Sciatic nerve (tissue), 2 donors: ENCODE data around the gene KCNQ1. TPM values are rescaled to one million over a fixed set of nuclear protein-coding genes. Genes with fewer than 3 reads are reported as not detected.

Experiments used
- ATAC-seq: fragments of 200-7000 bp; cut with Tn5 transposase; one replicate; pipeline ENCODE4 v1.9.1; 2020; ENCODE audit warnings: mild to moderate bottlenecking, moderate library complexity
- DNase-seq: peaks from one replicate; pipeline ENCODE4 v3.0.0-alpha.2; 2020; ENCODE audit warnings: low spot score
- intact Hi-C: fragments of 100-400 bp; cut with DNase I; formaldehyde crosslinking; loops from one replicate; pipeline ENCODE4 v1.14.2; 2022
- total RNA-seq: library from RNA; stranded (reverse); fragmentation: NEBNext Ultra II Directional; extraction: Animal tissue kit (Norgen Biotek cat#: 25700); gene quantifications from one replicate; pipeline ENCODE4 v1.2.1, GENCODE V29; 2021
- donor health status: DM: no; HTN: no; CAD: no.
- donor health status: DM: no; HTN: no; CAD: no.

The KCNQ1 gene
- total RNA-seq, 1 donor from 2014 or later, result 6.2 TPM

GRCh38 chr11:2686360-2687222, 241.8 kb downstream of the KCNQ1 start:
- peak; percentile 50 for DNase-seq
- intact Hi-C loops, result no loop called here
- no peak for ATAC-seq

DNA sequence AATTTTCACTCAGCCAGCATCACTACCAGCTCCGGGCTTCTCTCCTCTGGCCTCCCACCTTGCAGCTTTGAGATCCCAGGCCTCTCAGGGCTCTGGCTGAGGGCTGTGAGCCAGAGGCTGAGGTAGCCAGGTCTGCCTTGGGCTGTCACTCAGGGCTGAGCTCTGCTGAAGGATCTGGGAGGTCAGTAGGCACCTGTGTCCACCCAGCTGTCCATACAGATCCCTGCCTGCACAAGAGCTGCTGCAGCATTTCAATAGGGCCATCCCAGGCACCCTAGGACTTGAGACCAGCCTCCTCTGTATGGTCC, 242.4 kb downstream of the KCNQ1 start:
- DNase-seq (peak; percentile 42), ATAC-seq (no peak)

DNA sequence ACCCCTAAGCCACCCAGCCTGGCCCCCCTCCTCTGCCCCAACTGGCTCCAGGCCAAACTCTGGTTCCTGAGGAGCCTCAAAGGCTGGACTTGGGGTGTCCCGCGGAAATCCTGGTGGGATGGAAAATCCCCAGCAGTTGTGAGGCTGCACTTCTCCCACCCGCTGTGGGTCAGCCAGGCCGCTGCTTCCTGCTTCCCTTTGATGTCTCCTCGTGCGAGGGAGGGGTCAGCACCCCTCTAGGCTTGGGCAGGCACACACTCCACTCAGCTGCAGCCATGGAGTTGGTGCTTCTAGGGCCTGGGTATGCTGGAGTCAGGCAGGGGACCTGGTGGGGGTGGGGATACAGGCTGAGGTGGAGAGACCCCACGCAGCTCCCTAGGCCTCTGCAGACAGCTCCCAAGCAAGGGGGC, 243.0 kb downstream of the KCNQ1 start:
- ATAC-seq (no peak), DNase-seq (peak; percentile 56)
- intact Hi-C loops, result no loop called here

More for the DNA sequence above, 242.4 kb downstream of the KCNQ1 start:
- intact Hi-C loops, result no loop called here

- DNase-seq (peak; percentile 51), ATAC-seq (no peak)
- intact Hi-C loops, result no loop called here
Observed at GRCh38 chr11:2688381-2689231, 243.8 kb downstream of the KCNQ1 start.

DNA sequence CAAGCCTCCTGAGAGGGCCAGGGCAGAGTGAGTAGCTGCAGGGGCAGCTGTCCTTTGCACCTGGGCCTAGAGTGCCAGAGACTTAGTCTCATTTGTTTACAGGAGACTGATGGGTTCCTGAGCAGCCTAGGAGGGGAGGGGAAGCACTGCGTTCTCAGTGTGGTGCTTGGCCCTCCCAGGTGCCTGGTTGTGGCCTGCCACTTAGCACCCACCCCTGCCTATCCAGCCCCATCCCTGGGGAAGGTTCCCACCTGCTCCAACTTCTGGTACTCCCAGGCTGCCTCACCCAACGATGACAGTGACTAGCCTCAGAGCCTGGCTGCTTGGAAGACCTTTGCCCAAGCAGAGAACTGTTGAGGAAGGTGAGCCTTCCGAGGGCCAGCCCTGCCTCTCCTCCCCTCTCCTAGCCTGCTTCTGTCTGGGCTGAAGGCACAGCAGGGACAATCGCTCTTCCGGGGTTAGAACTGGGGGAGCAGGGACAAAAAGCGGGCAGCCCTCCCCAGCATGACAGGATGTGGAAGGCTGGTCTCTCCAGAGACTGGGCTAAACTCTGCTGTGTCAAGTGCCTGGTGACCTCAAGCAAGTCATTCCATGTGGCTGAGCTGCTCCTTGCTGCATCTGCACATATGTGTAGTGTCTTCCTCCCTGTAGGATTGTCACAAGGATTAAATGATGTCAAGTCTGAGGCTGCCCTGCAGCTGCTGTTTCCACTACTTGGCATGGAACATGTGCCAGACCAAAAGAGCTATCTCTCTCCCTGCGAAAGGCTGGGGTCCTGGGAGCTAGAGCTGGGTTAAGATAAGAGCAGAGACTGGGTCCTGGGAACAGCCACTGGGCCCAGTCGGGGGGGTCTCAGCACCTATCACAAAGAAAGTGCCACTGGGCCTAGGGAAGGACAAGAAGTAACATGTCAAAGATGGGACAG, 245.1 kb downstream of the KCNQ1 start:
- peak; percentile 48 for ATAC-seq
- intact Hi-C loops, result loop anchor here (5.0 kb wide), 1 partner anchor 192 kb away; no protein-coding TSS in a partner anchor
- no peak for DNase-seq

- no peak for ATAC-seq
- no peak for DNase-seq
- intact Hi-C loops, result loop anchor here (5.0 kb wide), 1 partner anchor 192 kb away; no protein-coding TSS in a partner anchor
Observed at GRCh38 chr11:2690596-2691354, 246.0 kb downstream of the KCNQ1 start.

DNA sequence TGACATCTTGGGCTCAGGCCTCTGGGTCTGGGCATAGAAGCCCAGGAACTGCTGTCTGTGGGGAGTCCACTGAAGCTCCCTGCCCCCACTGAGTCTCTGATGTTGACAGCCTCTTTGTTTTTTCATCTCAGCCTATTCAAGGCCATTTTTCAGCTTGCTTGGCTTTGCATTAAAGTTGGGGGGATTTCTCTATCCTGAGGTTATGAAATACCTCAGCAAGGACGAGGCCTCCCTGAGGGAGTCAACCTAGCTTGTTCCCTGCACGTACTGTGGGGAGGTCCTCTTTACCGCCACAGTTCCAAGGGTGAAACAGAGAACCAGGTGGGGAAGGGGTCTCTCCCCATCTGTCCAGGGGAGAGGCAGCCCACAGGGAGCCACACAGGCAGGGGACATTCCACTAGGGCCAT, 246.6 kb downstream of the KCNQ1 start:
- intact Hi-C loops, result loop anchor here (5.0 kb wide), 1 partner anchor 191 kb away; no protein-coding TSS in a partner anchor

GRCh38 chr11:2691991-2692875, 247.4 kb downstream of the KCNQ1 start:
- ATAC-seq (no peak), DNase-seq (no peak)

More for the DNA sequence above, 246.6 kb downstream of the KCNQ1 start:
- DNase-seq, result no peak
- ATAC-seq, result no peak

DNA sequence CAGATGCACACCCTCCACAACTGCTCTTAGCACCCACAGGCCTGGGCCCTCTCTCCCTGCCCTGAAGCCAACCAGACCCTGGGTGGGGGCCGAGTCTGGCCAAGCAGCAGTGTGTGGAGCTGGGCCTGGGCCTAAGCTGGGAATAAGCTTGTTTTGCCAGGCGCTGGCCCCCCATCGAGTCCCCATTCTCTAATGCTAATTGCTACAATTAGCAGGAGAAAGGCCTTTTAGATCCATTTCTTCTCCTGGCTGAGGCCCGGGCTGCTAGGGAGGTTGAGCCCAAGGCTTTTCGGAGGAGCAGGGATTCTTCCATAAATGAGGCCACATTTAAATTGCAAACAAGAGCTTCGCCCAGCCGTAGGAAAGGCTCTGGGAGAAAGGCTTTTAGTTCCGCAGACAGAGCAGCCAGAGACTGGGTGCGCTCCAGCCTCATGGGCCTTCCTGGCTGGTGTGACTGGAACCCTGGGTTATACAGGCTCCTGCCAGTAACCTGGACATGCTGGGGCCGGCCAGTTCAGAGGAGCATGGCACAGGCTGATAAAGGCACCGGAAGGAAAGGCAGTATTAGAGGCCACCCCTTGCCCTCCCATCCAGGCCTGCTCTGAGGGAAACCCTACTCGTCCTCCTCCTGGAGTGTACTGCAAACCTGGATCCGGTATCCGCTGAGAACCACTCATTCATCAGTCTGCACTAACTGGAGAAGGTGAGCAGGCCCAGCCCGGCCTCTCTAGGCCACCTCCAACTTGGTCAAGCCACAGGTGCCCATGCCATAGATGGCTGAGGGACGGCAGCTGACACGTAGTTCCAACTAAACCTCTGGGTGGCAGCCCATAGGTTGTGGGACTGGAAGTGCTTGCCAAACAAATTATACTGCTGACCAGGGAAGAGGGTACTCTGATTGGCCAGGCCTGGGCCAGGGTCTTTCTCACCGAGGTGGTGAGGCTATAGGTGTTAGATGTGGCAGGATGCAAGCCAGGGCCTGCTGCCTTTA, 248.8 kb downstream of the KCNQ1 start:
- no peak for ATAC-seq

More at GRCh38 chr11:2691991-2692875, 247.4 kb downstream of the KCNQ1 start:
- intact Hi-C loops, result loop anchor here (5.0 kb wide), 1 partner anchor 190 kb away; no protein-coding TSS in a partner anchor

GRCh38 chr11:2694495-2694894, 249.7 kb downstream of the KCNQ1 start:
- intact Hi-C loops, result loop anchor here (5.0 kb wide), 1 partner anchor 188 kb away; no protein-coding TSS in a partner anchor
- DNase-seq (no peak), ATAC-seq (no peak)

More for the DNA sequence above, 248.8 kb downstream of the KCNQ1 start:
- DNase-seq, result peak; percentile 47
- intact Hi-C loops, result loop anchor here (5.0 kb wide), 1 partner anchor 189 kb away; no protein-coding TSS in a partner anchor

DNA sequence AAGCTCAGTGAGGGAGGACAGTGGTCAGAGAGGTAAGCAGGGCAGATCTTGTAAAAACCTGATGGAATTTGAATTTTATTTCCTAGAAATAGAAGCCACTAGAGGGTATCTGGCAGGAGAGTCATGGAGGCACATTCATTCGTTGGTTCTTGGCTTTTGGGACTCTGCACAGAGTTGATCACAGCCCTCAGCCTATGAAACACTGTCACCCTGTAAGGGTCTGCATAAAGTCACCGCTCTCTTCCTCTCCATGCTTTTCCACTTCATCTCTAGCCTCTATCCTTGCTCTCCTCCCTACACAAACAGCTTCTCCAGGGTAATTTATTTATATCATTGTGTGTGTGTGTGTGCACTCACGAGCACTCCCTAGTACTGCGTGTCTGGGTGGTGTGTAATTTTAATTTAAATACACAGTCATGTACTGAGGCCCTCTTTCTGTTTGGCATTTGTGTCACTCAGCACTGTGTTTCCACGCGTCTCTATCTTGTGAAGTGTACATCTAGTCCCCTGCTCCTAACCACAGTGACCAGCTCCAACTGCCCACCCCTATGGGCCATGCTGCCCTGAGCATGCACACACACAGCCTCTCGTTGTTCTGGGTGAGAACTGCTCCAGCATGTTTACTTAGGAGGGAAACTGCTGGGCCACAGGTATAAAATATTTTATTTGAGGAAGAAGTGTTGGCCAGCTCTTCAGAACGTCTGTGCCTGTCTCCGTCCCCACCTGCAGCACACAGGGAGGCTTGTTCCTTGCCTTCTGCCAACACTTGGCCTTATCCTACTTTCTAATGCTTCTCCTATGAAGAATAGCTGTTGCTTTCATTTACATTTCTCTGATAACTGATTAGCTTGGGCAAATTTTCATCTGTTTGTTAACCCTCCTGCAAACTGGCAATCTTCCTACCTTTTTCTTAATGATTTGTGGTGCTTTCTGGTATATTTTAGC, 250.5 kb downstream of the KCNQ1 start:
- DNase-seq, result no peak
- intact Hi-C loops, result loop anchor here (5.0 kb wide), 1 partner anchor 187 kb away; no protein-coding TSS in a partner anchor
- ATAC-seq, result no peak

- ATAC-seq (no peak), DNase-seq (no peak)
- intact Hi-C loops, result no loop called here
Observed at GRCh38 chr11:2696455-2696854, 251.6 kb downstream of the KCNQ1 start.

DNA sequence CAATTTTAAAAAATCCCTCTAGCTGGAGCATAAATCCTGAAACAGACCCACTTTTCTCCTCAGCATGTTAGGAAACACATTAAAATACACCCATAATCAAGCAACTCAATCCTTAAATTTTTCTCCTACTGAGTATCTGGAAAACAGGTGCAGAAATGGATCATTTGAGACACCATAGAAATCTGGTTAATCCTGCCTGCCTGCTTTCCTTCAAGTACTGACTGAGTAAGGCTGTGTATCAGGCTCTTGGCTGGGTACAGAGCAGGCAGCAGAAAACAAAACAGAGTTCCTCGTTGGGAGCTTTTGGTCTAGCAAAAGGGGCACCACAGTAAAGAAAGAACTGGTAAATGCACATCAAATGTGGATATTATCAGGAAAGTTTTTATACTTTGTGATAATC, 253.1 kb downstream of the KCNQ1 start:
- intact Hi-C loops, result no loop called here
- ATAC-seq (no peak), DNase-seq (no peak)

DNA sequence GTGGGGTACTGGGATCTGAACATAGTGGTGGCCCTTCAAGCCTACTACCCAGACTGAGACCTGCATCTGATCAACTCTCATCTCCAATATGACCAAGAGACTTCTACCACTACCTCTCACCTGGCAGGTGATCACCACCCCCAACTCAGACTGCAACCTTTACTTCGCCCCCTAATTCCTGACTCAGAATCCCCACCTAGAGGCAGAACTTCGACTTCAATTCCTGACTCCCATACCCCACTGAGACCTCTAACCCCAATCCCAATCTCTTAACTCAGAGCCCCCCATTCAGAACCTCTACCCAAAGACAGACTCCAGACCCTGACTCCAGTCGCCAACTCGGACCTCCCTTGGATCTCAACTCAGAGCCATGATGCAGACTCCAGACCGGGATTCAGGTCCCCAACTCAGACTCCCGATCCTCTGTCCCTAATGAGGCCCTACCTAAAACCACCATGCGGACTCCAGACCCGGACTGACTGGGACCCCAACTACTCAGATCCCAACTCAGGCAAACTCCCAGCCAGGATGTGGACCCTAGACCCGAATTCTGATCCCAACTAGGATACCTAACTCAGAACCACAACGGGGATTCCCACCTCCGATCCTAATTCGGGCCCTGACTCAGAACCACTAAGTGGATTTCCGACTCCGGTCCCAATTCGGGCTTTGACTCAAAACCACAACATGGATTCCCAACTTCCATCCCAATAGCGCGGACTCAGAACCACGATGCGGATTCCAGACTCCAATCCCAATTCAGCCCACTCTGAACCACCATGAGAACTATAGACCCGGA, 253.8 kb downstream of the KCNQ1 start:
- intact Hi-C loops, result no loop called here
- ATAC-seq (no peak), DNase-seq (no peak)
